NB4 (cell line): ENCODE data around the gene MLANA.
A peak's percentile ranks its signal among the peaks of the same experiment; 100 is the strongest.

Experiments used
- POLR2A ChIP-seq: IDR thresholded peaks from 2 replicates; pipeline ENCODE4 v1.6.1; 2011; ENCODE audit warnings: mild to moderate bottlenecking; ENCODE audit not compliant: insufficient read length; ENCODE audit errors: extremely low read depth
- TF ChIP-seq, protein P1 (sequence below): IDR thresholded peaks from one replicate; pipeline ENCODE4 v1.5.1; 2012; ENCODE audit warnings: low read depth, low read length

GRCh38 chr9:5917273-5917672, 26.6 kb downstream of the MLANA start:
- TF ChIP-seq, protein P1, sequence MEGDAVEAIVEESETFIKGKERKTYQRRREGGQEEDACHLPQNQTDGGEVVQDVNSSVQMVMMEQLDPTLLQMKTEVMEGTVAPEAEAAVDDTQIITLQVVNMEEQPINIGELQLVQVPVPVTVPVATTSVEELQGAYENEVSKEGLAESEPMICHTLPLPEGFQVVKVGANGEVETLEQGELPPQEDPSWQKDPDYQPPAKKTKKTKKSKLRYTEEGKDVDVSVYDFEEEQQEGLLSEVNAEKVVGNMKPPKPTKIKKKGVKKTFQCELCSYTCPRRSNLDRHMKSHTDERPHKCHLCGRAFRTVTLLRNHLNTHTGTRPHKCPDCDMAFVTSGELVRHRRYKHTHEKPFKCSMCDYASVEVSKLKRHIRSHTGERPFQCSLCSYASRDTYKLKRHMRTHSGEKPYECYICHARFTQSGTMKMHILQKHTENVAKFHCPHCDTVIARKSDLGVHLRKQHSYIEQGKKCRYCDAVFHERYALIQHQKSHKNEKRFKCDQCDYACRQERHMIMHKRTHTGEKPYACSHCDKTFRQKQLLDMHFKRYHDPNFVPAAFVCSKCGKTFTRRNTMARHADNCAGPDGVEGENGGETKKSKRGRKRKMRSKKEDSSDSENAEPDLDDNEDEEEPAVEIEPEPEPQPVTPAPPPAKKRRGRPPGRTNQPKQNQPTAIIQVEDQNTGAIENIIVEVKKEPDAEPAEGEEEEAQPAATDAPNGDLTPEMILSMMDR, result peak; percentile 1
- no peak for TF ChIP-seq POLR2A
